ENCODE measurements around the gene RSRC1. TPM values are rescaled to one million over a fixed set of nuclear protein-coding genes. Genes with fewer than 3 reads are reported as not detected.

The RSRC1 gene
- total RNA-seq, 4 donors from 2014 or later, result 27.7 to 36.7 (median 31.9) TPM

DNA sequence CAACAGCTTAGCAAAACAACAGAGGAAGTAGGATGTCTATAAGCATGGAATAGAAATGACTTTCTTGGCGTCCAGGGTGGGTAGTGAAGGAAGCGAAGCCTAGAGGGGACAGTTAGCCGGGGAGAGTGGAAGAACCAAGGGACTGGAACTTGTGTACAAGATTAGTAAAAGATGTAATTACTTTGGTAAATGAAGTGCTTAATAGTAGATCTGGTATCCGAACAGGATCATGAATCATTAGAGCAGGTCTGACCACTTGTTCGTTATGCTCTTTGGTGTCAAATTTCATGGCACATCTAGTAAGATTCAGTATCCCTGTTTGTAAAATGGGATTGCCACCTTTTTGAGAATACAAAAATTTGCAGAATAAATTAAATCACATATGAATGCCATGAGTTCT is 348.6 kb downstream of the RSRC1 start:
- no peaks in the 10 kb centered on the region for H3K9me3 ChIP-seq
- no peaks in the 10 kb centered on the region for H3K4me1 ChIP-seq
- H3K27me3 ChIP-seq, result no peaks in the 10 kb centered on the region
- H3K4me3 ChIP-seq, result no peak overlapping the region
- no peak overlapping the region for H3K27ac ChIP-seq
- no peaks in the 10 kb centered on the region for H3K36me3 ChIP-seq
- no peak for ATAC-seq
- no peak for TF ChIP-seq POLR2A (IDR thresholded peaks at IDR 0.05)
- no peak for TF ChIP-seq CTCF (IDR thresholded peaks at IDR 0.05 in 4 of 5, conservative IDR thresholded peaks at IDR 0.05 in 1 of 5)
- in situ Hi-C loops (cut with MboI; ENCODE audit: low sequenced_read_pairs in 4 of 4), result no loop called here
- DNase-seq, result no peak
- intact Hi-C loops (cut with DNase I; ENCODE audit: low total_unique reads), result no loop called here

GRCh38 chr3:158460926-158461325 is 351.0 kb downstream of the RSRC1 start:
- Histone ChIP-seq H3K4me1 (no peaks in the 10 kb centered on the region), H3K27me3 (no peaks in the 10 kb centered on the region), H3K36me3 (no peaks in the 10 kb centered on the region), H3K4me3 (no peak overlapping the region), H3K9me3 (no peaks in the 10 kb centered on the region), H3K27ac (no peak overlapping the region)
- in situ Hi-C loops (cut with MboI; ENCODE audit: low sequenced_read_pairs in 4 of 4) (no loop called here), intact Hi-C loops (cut with DNase I; ENCODE audit: low total_unique reads) (no loop called here)
- DNase-seq (no peak), ATAC-seq (no peak)
- TF ChIP-seq CTCF (IDR thresholded peaks at IDR 0.05 in 4 of 5, conservative IDR thresholded peaks at IDR 0.05 in 1 of 5), result no peak
- TF ChIP-seq POLR2A (IDR thresholded peaks at IDR 0.05), result no peak

DNA sequence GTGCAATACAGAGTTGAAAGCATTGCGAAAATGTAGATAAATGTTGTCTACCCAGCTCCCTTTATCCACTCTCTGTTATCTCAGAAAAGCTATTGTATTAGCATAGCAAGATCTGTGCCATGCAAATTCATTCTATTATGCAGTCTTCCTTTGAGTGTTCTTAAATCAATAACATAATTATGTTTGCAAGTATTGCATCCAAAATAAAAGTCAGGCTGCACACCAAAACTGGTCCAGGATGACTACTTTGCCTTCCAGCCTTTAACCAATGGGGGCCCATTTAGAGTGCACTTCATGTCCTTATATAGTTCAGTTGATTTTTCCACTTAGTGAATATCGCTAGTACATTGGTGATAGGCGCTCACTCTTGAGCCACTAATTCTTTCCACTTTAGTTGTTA is 353.7 kb downstream of the RSRC1 start:
- H3K27ac ChIP-seq, result no peak overlapping the region
- TF ChIP-seq POLR2A (IDR thresholded peaks at IDR 0.05) (no peak), CTCF (IDR thresholded peaks at IDR 0.05 in 4 of 5, conservative IDR thresholded peaks at IDR 0.05 in 1 of 5) (no peak)
- H3K4me1 ChIP-seq, result no peaks in the 10 kb centered on the region
- DNase-seq (no peak), ATAC-seq (no peak)
- intact Hi-C loops (cut with DNase I; ENCODE audit: low total_unique reads) (no loop called here), in situ Hi-C loops (cut with MboI; ENCODE audit: low sequenced_read_pairs in 4 of 4) (no loop called here)
- H3K4me3 ChIP-seq, result no peak overlapping the region
- no peaks in the 10 kb centered on the region for H3K36me3 ChIP-seq
- H3K27me3 ChIP-seq, result no peaks in the 10 kb centered on the region
- no peaks in the 10 kb centered on the region for H3K9me3 ChIP-seq

DNA sequence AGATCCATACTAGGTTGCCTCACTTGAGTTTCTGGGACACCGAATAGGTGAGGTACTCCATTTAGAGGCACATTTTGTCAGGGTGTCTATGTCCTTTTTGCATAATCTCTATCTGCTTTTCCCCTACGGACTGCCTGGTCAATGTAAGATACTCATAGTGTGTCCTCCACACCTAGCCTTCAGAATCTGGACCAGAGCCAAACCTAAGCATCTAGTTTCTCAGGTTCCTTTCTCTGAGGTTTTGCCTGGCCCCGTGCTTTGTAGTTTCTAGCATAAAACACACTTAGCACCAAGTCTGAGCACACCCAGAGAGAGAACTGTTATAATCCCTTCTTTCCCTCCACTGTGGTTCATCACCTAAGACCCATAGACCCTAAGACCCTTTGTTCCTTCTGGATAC is 355.2 kb downstream of the RSRC1 start:
- no peak for TF ChIP-seq POLR2A (IDR thresholded peaks at IDR 0.05)
- no peak for TF ChIP-seq CTCF (IDR thresholded peaks at IDR 0.05 in 4 of 5, conservative IDR thresholded peaks at IDR 0.05 in 1 of 5)
- no peaks in the 10 kb centered on the region for H3K27me3 ChIP-seq
- H3K9me3 ChIP-seq, result no peaks in the 10 kb centered on the region
- no peaks in the 10 kb centered on the region for H3K4me1 ChIP-seq
- H3K36me3 ChIP-seq, result no peaks in the 10 kb centered on the region
- H3K27ac ChIP-seq, result no peak overlapping the region
- ATAC-seq (no peak), DNase-seq (no peak)
- in situ Hi-C loops (cut with MboI; ENCODE audit: low sequenced_read_pairs in 4 of 4), result no loop called here
- intact Hi-C loops (cut with DNase I; ENCODE audit: low total_unique reads), result no loop called here
- no peak overlapping the region for H3K4me3 ChIP-seq

DNA sequence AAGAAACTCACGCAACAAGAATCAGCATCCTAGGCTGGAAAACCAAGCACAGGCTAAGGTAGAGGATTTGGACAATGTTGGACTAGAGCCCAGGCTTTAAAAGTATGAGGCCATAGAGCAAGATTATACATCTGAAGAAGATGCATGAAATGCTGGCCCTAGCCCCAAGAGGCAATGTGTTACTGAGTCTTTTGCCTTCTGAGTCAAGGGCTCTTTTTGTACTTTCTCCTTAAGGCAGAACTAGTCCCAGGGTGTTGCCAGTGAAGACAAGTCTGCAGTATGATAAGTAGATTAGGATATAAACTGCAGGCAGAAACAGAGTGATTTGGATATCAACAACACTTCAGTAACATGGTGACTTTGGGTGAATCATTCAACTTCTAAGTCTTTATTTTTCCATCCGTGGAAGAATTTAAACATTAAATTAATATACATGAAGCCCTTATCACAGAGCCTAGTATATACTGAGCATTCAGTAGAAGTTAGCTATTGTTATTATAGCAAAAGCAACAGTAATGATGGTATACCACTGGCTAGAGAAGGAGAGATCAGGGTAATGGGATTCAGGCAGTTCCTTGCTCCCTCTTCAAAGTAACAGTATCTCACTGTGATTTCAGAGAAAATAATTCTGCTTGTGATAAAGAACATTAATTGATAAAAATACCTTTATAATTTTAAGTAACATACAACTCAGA is 361.2 kb downstream of the RSRC1 start:
- in situ Hi-C loops (cut with MboI; ENCODE audit: low sequenced_read_pairs in 4 of 4) (no loop called here), intact Hi-C loops (cut with DNase I; ENCODE audit: low total_unique reads) (no loop called here)
- DNase-seq (no peak), ATAC-seq (no peak)
- no peaks in the 10 kb centered on the region for H3K27me3 ChIP-seq
- TF ChIP-seq POLR2A (IDR thresholded peaks at IDR 0.05), result no peak
- no peak for TF ChIP-seq CTCF (IDR thresholded peaks at IDR 0.05 in 4 of 5, conservative IDR thresholded peaks at IDR 0.05 in 1 of 5)
- no peaks in the 10 kb centered on the region for H3K36me3 ChIP-seq
- H3K4me1 ChIP-seq, result no peaks in the 10 kb centered on the region
- no peak overlapping the region for H3K27ac ChIP-seq
- H3K4me3 ChIP-seq, result no peak overlapping the region
- no peaks in the 10 kb centered on the region for H3K9me3 ChIP-seq

Data from gastrocnemius medialis (tissue), 4 donors.